Measurements from ENCODE around the gene SLC39A11.
"Not testable (repeated sequence)": the region's sequence is repeated elsewhere in the genome, so short reads cannot be mapped to it uniquely, and the experiment has no call there.

Gene SLC39A11

GRCh38 chr17:72947475-72947874 lies 145.0 kb downstream of the SLC39A11 start:
- DNase-seq (ENCODE audit: low read depth) = no peak

DNA sequence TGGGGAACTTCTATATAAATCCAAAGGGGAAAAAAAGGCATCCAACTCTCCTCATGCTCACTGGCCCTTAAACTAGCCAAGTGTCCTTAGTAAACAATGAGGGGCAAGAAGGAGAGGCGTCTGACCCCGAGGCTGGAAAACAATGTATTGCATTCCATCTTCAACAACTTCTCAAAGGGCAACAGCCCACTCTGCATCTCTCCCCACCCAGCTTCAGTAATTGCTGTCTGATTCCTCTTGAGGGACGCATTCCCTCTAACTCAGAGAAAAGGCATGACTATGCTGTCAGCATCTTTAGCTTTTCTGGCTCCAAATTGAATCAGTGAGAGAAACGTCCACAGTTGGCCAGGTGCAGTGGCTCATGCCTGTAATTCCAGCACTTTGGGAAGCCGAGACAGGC lies 145.8 kb downstream of the SLC39A11 start:
- no peak for DNase-seq (ENCODE audit: low read depth)

GRCh38 chr17:72946156-72946555 lies 146.3 kb downstream of the SLC39A11 start:
- DNase-seq (ENCODE audit: low read depth) = no peak

DNA sequence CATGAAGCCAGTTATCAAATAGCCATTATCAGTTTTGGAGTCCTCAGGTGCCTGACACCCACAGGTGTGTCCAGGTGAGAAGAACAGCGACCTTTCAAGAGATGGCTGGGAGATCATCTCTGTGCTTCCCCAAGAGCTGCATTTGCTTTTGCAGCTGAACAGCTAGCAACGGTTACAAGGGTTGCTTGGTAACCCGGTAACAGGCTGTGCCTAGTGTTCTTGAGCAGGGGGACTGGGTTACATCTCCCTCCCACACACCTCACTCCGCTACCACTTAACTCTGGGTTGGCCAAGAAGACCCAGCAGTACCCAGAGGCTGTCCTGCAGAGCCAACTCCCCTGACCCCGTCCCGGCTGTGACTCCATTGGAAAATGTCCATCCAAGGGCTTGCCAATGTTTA lies 147.0 kb downstream of the SLC39A11 start:
- no peak for DNase-seq (ENCODE audit: low read depth)

DNA sequence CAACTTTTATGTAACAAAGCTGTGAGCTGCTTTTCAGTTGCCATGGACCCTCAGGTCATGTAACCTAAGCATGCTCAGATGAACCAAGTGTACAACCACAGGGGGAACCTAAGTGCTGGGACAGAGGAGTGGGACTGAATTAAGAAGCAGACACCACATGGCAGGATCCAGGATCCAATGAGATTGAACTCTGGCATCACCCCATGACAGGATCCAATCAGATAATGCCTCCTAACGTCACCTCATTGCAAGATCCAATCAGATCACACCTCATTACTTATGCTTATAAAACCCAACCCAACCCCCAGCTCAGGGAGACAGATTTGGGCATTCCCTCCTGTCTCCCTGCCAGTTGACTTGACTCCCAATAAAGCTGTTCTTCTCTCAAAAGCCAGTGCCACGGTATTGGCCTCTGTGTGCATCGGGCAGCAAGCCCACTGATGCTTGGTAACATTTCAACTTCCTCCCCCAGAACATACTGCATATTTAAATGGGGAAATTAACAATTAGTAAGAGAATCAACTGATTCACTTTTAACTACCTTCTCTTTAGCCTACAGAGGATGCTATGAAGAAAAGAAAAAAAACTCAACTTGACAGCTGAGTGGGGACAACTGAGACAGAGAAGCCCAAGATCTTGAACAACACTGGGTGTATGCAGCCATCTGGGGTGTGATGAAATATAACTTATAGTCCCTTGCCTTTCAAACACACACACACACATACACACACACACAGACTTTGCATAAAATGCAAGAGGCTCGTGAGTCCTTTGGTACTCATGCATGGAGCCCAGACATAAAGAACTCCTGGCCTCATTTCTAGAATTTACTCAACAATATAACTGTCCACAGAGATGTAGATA lies 148.4 kb downstream of the SLC39A11 start:
- DNase-seq (ENCODE audit: low read depth) = no peak

DNA sequence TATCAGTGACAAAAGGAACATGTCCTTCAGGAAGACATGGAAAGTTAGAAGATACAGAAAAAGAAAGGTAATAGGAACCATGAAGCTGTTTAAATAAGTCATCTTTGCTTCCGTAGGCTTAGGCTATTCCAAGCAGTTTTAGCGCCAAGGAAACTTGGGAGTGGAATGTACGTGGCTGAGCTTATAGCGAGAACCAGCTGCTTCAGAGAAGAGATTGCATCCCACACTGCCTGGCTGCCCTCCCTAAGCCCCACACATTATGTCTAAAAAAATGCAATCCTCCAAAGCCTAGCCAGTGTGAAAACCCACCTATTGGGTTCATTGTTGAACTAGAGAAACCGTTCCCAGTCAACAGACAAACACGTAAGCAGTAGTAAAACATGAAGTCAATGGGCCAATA lies 149.9 kb downstream of the SLC39A11 start:
- no peak for DNase-seq (ENCODE audit: low read depth)

DNA sequence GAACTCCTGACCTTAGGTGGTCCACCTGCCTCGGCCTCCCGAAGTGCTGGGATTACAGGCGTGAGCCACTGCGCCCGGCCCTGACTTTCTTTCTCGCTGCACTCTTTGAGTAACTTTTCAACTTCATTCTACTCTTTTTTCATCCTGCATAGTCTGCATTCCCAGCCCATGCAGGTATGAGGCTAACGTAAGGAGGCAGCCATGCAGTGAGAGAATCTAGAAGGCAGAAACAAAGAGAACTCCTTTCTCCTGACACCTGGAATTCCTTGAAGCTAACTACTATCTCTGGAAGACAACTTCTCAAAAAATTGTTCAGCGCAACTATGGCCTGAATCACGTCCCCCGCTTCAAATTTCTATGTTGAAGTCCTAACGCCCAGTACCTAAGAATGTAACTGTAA lies 152.0 kb downstream of the SLC39A11 start:
- no peak for DNase-seq (ENCODE audit: low read depth)

DNA sequence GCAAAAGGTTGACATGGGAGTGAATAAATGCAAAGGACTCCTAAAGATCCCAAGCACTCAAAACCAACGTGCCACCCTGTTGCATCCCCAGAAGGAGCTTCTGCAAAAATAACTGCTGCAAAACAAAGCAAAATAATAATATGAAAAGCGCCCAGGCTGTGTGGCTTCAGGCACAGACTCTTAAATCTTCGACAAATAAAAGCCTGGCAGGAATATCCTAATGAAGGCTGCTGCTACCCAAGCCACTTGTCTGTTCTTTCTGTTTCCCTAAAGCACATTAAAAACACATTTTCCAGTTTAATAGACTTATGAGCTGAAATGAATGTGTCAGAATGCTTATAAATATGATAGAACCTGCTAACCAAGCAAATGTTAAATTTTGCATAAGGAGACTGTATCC lies 154.0 kb downstream of the SLC39A11 start:
- DNase-seq (ENCODE audit: low read depth) = no peak

GRCh38 chr17:72937707-72938106 lies 154.8 kb downstream of the SLC39A11 start:
- no peak for DNase-seq (ENCODE audit: low read depth)

- DNase-seq (ENCODE audit: low read depth) = not testable (repeated sequence)
These were observed 155.2 kb downstream of the SLC39A11 start for GRCh38 chr17:72937254-72937653.

GRCh38 chr17:72935984-72936383 lies 156.5 kb downstream of the SLC39A11 start:
- no peak for DNase-seq (ENCODE audit: low read depth)

DNA sequence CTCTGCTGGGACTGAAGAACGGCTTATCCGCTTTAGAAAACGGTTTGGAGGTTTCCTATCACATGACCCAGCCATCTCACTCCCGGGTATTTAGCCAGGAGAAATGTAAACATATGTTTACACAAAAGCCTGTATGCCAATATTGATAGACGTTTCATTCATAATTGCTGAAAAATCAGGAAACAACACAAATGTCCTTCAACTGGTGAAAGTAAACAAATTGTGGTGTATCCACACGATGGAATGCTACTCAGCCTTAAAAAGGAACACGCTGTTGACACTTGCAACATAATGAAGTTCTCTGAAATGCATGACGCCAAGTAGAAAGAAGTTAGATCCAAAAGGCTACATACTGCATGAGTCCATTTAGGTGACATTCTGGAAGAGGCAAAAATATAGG lies 157.6 kb downstream of the SLC39A11 start:
- no peak for DNase-seq (ENCODE audit: low read depth)

- no peak for DNase-seq (ENCODE audit: low read depth)
These were observed 160.9 kb downstream of the SLC39A11 start for GRCh38 chr17:72931635-72932034.

- DNase-seq (ENCODE audit: low read depth) = no peak
These were observed 161.3 kb downstream of the SLC39A11 start for GRCh38 chr17:72931163-72931562.

- DNase-seq (ENCODE audit: low read depth) = no peak
These were observed 162.5 kb downstream of the SLC39A11 start for GRCh38 chr17:72930031-72930430.

GRCh38 chr17:72928454-72929136 lies 163.9 kb downstream of the SLC39A11 start:
- no peak for DNase-seq (ENCODE audit: low read depth)

DNA sequence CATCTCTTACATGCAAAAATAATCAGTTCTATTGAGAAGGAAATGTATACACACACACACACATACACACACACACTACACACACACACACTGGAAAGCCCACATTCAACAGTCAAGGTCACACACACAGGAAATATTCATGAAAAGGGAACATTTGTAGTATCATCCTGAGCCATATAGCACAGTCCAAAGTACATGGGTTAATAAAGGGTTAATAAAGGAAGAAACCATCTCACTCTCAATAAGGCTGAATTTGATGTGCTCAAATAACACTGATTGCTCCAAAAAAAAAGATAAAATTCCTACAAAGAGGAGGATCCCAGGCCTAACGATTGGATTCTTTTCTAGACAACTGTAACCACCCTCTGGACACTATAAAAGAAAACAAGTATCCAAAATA lies 164.7 kb downstream of the SLC39A11 start:
- DNase-seq (ENCODE audit: low read depth) = no peak

DNA sequence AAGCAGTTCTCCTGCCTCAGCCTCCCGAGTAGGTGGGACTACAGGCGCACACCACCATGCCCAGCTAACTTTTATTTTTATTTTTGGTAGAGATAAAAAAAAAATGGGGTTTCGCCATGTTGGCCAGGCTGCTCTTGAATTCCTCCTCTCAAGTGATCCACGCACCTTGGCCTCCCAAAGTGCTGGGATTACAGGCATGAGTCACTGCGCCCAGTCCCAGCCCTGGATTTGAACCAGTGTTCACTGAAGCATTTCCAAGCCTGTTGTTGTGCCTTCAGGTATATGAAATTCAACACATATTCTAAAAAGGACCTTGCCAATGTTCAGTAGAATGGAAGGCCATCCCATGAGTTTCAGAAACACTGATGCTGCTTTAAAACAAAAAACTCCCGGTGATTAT lies 165.3 kb downstream of the SLC39A11 start:
- no peak for DNase-seq (ENCODE audit: low read depth)

DNA sequence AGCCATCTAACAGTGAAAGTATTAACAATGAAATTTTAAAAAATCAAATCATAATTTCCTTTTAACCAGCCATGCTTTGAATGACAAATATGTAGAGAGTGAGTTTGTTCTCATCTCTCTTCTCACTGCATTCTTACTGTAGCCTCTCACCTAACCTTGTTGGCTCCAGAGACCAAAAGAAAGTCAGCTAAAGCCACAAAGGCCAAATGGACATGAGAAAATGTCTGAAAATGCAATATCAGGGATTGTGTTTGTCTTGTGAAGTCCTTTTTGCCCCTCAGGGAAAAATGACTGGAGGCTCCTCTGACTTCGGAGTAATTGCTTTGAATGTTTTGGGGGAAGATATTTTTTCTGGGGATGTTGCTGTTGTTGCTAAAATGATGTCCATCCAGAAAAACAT lies 166.3 kb downstream of the SLC39A11 start:
- DNase-seq (ENCODE audit: low read depth) = no peak

- no peak for DNase-seq (ENCODE audit: low read depth)
These were observed 168.3 kb downstream of the SLC39A11 start for GRCh38 chr17:72924196-72924595.

DNA sequence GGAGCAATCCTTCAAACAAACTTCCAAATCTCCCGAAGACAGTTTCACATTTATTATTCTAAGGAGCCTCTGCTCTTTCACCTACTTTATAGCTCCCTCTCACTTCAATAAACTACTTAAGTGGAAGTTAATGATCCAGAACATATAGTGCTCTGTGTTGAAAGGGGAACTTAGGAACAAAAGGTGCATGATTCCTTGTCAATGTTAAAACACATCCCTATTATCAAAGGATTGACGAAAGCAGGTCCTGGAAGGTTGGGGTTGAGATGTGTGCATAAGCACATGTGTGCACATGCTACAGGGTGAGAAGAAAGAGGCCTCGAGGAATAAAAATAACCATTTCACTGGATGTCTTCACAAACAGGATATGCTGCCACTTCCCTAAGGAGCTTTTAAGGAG lies 170.3 kb downstream of the SLC39A11 start:
- no peak for DNase-seq (ENCODE audit: low read depth)

DNA sequence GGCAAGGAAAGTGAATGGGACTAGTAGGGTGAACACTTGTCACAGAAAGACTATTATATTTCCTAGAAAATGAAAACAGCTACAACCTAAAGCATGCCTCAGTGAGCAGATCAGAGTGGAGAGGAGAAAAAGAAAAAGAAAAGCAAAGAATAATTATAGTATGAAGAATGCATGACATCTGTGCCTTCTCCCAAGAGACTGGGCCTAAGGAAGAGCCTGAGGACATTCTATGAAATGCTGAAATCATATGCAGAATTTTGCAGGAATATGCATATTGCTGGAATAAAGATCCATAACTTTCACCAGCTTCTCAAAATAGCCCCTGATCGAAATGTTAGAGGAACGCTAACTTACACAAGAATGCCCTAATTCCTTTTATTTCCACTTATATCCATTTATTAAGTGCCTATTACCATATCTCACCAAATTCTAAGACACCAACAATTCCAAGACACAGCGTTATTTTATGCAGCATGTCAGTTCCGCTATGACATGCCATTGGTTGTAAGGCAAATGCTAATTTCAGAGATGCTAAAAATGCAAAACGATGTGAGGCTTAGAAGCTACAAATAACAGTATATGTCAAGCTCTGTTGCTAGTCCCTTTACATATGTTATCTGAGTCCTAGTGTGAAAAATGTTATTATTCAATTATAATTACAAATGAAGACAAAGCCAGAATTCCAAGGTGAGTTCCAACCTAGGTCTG lies 171.0 kb downstream of the SLC39A11 start:
- DNase-seq (ENCODE audit: low read depth) = no peak

DNA sequence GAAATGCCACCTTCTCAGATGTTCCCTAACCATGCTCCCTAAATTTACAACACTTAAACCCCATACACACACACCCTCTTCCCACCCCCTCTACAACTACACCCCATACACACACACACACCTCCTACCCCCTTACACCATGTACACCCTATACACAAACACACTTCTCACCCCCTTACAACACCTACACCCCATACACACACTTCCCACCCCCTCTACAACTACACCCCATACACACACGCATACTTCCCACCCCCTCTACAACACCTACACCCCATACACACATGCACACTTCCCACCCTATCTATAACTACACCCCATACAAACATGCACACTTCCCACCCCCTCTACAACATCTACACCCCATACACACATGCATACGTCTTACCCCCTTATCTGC lies 172.0 kb downstream of the SLC39A11 start:
- DNase-seq (ENCODE audit: low read depth) = no peak
